HG02943 (cell line): Measurements from ENCODE around the gene CASZ1.

ENCODE experiments used
- ATAC-seq: cut with Tn5 transposase; IDR thresholded peaks from one replicate; pipeline ENCODE4 v1.9.1; 2021; ENCODE audit warnings: mild to moderate bottlenecking, low read depth, moderate library complexity; ENCODE audit not compliant: unreplicated experiment

The CASZ1 gene

DNA sequence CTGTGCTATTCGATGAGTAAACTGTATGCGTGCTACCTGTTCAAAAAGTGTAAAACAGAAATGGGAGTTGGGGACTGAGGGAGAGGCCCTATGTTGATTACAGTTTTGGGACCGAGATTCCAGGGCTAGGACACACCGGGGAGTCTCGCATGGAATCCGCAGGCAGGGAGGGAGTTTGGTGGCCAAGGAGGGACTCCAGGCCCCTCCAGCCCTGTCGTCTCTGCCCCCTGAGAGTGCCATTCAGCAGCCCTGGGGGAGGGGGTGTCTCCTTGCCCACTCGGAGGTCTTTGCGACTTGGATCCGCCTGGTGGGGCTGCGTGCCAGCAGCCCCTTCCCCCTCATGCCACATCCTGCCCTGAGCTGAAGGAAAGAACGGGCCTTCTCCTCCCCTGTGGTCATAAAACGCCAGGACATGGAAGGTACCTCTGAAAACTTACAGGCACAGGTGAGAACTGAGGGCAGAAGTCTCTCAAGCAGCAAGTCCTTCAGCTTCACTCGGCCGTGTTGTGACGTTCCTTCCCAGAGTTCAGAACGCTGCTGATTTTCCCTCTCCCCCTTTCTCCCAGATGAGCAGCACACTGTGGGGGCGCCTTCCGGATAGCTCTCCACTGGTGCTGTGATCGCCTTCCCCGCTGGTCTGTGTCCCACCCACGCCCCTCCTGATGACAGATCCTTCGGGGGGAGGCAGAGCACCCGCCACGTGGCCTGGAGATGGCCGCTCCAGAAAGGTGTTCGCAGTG, 180.3 kb downstream of the CASZ1 start:
- ATAC-seq: no peak

DNA sequence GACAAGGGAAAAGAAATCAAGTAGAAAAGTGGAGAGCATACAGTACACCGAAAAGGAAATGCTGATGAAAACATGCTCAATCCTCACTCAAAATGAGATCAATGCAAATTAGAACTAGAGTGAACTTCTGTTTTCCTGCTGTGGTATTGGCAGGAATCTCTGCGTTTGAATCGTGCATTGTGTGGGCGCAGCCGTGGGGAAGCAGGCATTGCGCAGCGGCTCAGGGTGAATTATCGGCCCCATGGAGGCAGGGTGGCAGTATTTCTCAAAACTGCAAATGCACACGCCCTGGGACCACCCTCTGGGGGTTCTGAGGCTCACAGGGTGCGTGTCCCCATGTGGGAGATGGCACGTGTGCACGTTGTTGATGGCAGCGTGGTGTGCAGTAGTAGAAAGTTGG, 181.1 kb downstream of the CASZ1 start:
- ATAC-seq: no peak

DNA sequence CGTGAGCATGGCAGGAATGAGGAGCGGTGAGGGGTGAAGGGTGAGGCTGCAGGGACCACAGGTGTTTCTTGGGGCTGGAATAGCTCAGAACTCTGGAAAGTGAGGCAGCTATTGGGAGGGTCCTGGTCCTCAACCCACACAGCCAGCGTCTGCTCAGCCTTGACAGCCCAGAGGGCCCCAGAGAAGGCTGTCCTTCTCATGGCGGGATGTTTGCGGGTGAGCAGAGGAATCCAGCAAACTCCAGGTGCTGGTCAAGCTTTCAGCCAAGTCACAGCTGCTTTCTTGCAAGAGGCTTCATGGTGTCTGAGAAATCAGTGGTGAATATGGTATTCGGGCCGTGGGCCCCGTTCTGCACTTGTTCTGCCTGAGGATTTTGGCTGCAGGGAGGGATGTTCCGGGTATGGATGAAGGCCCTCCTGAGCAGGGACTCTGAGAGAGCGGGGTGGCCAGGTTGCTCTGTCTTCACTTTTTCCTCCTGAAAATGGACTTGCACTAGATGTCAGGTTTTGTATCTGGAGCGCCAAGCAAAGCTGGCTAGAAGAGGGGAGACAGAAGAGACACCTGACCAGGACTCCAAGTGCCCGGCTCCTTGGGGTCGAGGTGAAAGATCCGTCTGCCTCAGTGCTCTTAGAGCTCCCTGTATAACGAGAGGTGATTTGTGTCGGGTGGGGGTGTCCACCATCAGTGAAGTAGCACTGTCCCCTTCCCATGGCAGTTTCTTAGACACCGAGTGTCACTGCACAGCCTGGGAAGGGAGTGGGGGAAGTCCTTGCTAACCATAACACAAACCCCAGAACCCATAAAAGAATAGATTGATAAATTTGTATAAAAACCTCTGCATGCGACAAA, 181.8 kb downstream of the CASZ1 start:
- no peak for ATAC-seq

DNA sequence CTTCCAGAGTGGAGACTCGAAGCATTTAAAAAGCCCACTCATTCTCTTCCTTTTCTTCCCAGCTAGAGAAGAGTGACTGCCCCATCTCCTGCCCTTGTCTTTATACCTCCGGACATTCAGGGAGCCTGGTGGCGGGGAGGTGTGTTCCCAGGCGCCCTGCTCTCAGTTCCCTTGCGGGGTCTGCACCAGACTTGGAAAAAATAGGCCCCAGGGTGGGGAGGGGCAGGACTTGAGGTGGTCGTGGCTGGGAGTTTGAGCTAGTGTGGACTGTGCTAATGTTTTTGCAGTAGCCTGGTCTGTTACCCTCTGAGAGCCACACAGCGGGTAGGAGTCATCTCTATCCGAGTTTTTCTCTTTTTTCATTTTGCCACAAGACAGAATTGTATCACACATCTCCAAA, 182.6 kb downstream of the CASZ1 start:
- ATAC-seq: no peak

DNA sequence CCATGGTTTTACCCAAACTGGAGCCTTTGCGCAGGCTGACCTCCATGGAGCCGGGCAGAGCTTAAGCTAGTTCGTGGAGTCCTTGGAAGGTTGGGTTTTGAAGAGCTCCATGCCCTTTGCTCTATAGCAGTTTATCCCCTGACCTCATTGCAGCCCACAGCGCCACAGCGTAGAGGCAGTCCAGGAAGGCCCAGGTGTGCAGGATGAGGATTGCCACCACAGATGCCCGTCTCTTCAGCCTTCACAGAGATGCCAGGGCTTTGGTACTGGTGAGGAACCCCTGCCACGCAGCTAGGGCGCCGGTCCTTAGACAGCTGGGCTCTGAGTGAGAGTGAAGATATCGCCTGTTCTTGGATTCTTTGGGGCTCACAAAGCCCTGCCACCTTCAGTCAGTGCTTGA, 183.1 kb downstream of the CASZ1 start:
- ATAC-seq: no peak

DNA sequence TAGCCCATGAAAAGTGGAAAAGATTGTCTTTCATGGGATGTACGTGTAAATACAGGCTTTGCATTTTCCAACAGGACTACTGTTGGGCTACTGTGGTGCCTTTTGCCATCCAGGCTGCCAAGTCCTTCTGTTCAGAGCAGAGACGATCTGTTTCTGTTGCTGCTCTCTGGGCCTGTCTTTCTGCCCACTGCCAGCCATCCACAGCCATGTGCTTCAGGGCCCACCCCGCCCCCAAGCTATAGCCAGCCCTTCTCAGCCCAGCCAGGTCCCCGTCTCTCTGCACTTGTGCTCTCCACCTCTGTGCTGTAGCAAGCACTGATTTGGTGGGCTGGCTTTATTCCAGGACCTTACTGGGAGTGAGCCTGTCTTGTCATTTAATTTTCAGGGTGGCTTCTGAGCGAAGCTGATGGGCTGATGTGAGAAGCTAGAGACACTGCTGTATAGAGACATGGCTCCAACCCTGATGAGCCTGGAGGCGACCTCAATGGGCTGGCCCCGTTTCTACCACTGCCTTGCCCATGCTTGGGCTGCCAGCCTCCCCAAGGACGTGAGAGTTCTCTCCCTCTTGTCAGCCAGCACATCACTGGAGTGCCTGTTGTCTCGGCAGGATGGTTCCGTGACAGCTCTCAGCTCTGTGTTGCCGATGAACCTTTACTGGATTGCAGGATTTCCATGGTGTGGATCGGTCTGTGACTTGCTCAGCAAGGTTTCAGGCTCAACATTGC, 183.8 kb downstream of the CASZ1 start:
- ATAC-seq: no peak

DNA sequence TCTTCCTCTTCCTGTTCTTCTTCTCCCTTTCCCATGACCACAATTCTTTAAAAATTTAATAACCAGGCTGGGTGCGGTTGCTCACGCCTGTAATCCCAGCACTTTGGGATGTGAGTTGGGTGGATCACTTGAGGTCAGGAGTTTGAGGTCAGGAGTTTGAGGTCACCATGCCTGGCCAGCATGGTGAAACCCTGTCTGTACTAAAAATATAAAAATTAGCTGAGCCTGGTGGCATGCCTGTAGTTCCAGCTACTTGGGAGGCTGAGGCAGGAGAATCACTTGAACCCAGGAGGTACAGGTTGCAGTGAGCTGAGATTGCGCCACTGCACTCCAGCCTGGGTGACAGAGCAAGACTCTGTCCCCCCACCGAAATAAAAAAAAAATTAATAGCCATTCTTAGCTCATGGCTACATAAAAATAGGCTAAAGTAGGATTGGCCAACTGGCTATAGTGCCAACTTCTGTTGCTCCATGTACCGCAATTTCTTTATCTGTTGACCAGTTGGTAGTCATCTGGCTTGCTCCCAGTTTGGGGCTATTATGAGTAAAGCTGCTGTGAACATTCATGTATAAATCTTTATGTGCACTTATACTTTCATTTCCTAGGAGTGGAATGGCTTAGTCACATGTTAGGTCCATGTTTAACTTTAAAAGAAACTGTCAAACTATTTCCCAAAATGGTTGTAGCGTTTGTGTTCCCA, 185.4 kb downstream of the CASZ1 start:
- ATAC-seq: no peak

DNA sequence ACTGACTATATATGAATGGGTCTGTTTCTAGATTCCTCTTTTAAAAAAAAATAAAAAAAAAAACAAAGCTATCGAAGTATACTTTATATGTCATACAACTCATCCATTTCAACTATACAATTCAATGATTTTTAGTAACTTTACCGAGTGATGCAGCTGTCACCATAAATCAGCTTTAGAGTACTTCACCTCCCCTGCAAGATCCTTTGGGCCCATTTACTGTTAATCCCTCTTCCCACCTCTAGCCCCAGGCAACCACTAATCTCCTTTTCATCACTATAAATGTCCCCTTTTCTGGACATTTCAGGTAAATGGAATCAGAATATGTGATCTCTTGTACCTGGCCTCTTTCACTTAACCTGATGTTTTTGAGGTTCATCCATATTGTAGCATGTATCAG, 187.8 kb downstream of the CASZ1 start:
- no peak for ATAC-seq

DNA sequence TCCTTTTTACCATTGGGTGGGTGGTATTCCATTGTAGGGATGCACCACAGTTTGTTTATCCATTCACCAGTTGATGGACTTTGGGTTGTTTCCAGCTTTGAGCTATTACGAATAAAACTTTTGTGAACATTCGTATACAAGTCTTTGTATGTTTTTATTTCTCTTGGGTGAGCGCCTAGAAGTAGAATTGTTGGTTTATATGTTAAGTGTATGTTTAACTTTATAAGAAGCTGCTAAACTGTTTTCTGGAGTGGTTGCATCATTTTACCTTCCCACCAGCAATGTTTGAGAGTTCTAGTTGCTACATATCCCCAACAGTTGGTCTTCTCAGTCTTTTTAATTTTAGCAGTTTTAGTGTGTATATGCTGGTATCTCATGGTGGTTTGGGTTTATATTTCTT, 189.2 kb downstream of the CASZ1 start:
- no peak for ATAC-seq

DNA sequence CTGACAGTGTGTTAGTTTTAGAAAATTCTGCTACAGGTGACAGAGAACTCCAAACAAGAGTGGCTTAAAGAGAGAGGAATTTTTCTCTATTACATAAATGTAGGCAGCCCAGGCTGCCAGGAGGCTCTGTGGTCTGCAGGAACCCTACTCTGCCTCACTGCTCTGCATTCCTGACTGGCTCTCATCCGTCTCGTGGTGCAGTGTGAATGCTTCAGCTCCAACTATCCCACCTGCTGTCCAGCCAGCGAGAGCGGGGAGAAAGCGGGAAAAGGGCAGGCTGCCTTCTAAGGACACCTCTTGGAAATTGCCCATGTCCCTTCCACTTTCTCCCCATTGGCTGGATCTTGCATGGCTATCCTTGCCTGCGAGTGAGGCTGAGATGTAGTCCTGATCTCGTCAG, 190.4 kb downstream of the CASZ1 start:
- ATAC-seq: no peak

DNA sequence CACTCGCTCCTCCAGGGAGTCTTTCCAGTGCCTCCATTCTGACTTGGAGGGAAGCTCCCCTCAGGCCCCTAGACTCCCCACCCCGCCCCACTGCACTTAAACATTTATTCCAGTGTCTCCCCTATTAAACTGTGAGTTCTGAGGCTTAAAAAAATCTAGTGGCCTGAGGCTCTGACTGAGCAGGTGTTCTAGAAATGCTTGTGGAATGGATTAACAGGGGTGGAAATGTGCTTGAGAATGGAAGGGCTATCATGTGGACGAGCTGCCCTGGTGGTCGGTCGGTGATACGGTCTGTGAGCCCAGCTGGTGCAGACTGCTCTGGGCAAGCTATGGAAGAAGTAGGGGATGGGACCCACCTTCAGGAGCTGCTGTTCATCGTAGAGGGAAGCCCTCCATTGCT, 191.5 kb downstream of the CASZ1 start:
- no peak for ATAC-seq

DNA sequence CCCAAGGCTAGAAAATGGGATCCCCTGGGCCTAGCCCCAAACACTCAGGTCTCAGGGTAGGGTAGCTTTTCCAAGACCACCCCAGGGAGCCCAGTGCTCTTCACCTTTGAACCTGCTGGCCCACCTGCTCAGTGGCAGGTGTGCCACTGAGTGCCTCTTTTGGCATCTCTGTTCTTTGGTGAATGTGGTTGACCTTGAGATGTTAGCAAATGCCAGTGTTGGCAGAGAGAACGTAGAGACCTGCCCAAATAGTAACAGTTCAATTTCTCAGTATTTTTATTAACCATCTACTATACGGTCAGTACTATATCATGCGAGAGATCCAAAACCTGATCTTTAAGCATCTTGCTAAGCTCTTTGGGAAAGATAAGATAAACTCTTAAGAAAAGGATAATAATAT, 193.5 kb downstream of the CASZ1 start:
- no peak for ATAC-seq

DNA sequence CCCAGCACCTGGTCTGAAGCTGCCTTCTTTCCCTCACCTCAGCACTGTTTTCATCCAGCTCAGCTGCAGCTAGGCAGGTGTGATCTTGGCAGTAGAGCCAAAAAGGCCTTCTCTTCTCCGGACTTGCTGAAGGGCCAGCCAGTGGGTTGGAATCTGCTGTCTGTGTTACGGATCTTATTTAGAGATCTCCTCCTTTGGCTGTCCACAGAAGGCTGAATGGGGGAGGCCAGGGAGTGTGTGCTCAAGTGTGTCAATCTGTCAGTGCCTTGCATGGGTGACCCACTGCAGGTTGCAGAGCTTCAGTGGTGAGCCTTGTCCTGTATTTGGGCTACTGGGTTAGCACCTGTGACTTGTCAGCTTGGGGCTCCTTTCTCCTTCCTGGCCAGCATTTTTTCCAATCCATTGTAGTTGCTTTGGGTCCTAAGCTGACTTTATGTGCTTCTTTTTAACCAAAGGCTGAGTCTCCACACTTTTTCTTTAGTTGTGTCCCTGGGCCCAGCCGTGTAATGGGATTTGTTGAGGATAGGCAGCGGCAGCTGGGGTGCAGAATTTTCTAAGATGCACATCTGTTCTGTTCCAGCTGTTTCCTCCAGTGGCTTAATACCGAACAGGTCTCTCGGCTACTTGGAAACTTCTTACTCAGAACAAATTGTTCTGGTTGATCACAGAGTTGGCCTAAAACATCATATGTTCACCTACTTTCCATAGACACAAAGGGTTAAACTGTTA, 194.9 kb downstream of the CASZ1 start:
- no peak for ATAC-seq

DNA sequence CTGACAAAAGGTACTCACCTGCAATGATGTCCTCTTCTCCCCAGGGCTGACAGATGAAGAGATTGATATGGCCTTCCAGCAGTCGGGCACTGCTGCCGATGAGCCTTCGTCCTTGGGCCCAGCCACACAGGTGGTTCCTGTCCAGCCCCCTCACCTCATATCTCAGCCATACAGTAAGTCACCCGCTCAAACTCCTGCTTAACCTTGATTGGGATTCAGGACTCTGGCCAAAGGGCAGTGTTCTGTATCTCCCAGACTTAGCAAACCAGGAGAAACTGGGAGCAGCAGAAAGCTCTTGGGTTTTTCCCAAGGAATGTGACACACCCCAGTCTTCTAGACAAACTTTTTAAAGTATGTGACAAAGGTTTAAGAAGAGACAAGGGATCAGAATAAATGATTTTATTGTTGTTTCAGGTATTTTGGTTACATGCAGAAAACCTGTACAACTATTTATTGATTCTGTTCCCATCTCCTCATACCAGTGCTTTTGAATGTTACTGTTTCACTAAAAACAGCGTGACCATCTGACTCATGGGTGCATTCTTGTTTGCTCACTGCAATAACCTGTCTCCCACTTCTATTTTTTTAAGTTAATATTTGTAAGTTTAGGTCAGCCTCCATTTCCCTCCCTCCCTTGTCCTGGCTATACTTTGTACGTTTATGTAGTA, 197.1 kb downstream of the CASZ1 start:
- ATAC-seq: no peak

DNA sequence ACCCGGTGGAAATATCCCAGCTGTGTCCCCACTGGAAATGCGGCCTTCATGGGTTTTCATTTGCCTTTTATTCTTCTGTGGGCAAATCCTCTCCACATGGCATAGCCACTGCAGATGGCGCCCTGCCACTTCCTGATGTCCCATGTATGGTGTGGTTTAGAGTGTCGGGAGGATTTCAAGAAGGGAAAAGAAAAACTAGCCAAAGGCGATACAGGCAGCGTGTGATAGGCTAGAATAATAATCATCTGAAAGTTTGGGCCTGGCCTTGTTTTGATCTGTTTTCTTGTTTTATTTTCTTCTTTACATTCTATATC, 198.1 kb downstream of the CASZ1 start:
- ATAC-seq: no peak

DNA sequence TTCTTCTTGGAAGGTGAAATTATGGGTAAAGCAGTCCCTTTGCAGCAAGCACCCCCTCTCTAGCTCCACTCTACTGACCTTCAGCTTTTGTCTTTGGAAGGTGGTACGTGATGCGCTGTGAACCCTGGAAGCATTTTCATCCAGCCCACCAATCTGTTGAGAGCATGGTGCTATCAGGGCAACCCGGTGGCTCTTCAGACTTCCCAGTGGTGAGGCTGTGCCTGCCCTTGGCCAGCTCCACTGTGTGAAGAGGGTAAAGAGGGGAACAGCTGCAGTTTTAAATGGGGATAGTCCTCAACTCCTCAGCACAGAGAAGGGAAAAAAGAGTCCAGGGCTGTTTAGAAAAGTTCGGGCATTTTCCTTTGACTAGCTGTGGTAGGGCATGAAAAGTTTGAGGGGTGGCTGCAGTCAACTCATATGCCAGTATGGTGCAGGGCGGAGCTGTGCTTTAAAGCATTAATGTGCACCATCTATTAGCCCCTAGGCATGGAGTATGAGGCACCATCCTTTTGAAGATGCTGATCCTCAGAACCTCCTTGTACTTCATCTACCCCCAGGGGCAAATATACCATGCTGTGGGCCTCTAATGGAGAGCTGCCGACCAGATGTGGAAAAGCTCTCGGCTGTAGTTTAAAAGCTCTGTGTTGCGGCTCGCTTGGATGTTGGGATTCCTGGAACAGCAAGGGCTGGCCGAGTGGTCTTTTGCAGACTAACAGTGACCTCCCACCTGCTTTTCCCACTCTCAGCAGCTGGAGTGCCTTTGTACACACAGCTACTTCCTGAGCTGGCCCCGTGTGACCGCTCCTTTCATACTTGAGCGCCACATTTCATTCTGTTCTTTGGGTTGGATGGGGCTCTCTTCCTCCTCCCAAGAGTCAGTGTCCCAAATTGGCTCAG, 198.7 kb downstream of the CASZ1 start:
- ATAC-seq: no peak

DNA sequence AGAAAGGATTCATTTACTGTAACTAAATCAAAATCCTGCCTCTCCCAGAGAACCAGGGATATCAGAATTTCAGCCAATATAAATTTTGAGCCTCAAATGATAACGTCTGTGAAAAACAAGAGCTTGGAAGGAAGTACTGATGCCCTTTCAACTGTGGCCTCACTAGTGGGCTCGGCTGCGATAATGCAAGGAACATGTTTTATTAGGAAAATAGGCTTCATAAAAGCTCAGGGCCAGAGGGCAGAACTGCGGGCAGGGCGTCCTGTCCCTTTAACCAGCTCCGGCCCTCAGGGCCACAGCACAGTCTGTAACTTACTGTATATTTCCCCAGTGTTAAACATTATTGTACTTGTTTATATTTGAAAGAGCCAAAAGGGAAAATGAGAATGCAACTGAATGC, 199.7 kb downstream of the CASZ1 start:
- no peak for ATAC-seq

DNA sequence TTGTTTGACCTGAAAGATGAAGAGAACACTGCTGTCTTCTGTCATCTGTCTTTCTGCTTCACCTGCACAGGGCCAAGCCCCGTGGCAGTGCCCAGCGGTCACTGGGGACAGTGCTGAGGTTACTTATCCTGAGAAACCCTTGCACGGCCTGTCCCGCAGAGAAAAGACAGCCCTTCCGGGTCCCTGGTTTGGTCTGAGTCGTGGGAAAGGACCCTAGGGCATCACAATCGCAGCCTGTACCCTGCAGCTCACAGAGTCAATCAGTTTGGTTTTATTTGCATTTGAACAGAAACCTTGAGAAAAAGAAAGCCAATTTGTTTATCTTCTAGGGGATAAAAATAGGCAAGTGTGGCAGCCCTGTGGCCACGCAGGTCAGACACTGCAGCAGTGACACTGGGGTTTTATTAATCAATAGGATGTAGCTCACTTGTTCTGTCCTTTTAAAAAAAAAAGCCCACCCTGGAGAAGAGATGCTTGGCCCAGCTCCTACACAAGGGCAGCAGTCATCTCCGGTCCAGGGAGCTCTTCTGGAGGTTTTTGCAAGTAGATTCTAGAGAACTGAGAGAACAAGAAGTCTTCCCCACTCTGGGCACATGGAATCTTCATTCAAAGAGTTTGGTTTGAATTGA, 201.7 kb downstream of the CASZ1 start:
- no peak for ATAC-seq
